ENCODE results near the gene MED26. TPM values are rescaled to one million over a fixed set of nuclear protein-coding genes. Genes with fewer than 3 reads are reported as not detected.

MED26 gene
- polyA plus RNA-seq, 10 donors = 4.5 to 6.8 (median 6.0) TPM

- DNase-seq = no peak
Observed at GRCh38 chr19:16615808-16616207, 12.2 kb downstream of the MED26 start.

- no peak for DNase-seq
Observed at GRCh38 chr19:16614941-16615340, 13.1 kb downstream of the MED26 start.

GRCh38 chr19:16613841-16614240 is 14.2 kb downstream of the MED26 start:
- no peak for DNase-seq

GRCh38 chr19:16612636-16613035 is 15.4 kb downstream of the MED26 start:
- DNase-seq = no peak

GRCh38 chr19:16611121-16611520 is 16.9 kb downstream of the MED26 start:
- no peak for DNase-seq

GRCh38 chr19:16609511-16610200 is 18.3 kb downstream of the MED26 start:
- DNase-seq = no peak

- DNase-seq = peak in 1 of 3 donors; percentile 38
Observed at GRCh38 chr19:16608290-16608739, 19.7 kb downstream of the MED26 start.

GRCh38 chr19:16607819-16608218 is 20.2 kb downstream of the MED26 start:
- no peak for DNase-seq

GRCh38 chr19:16605553-16605994 is 22.4 kb downstream of the MED26 start:
- DNase-seq = peak in 1 of 3 donors; percentile 36

- no peak for DNase-seq
Observed at GRCh38 chr19:16605115-16605514, 22.9 kb downstream of the MED26 start.

- DNase-seq = no peak
Observed at GRCh38 chr19:16604615-16605014, 23.4 kb downstream of the MED26 start.

GRCh38 chr19:16603090-16603489 is 24.9 kb downstream of the MED26 start:
- no peak for DNase-seq

GRCh38 chr19:16601378-16602052 is 26.5 kb downstream of the MED26 start:
- DNase-seq = no peak

GRCh38 chr19:16600824-16601223 is 27.2 kb downstream of the MED26 start:
- no peak for DNase-seq

GRCh38 chr19:16599655-16600346 is 28.2 kb downstream of the MED26 start:
- no peak for DNase-seq

- DNase-seq = no peak
Observed at GRCh38 chr19:16598848-16599247, 29.2 kb downstream of the MED26 start.

GRCh38 chr19:16596399-16596798 is 31.6 kb downstream of the MED26 start:
- no peak for DNase-seq

- no peak for DNase-seq
Observed at GRCh38 chr19:16595097-16595496, 32.9 kb downstream of the MED26 start.

GRCh38 chr19:16594681-16595091 is 33.3 kb downstream of the MED26 start:
- DNase-seq = no peak

- DNase-seq = no peak
Observed at GRCh38 chr19:16594131-16594586, 33.8 kb downstream of the MED26 start.

- no peak for DNase-seq
Observed at GRCh38 chr19:16593181-16593580, 34.8 kb downstream of the MED26 start.

GRCh38 chr19:16591803-16592556 is 36.0 kb downstream of the MED26 start:
- DNase-seq = no peak
